Osteocyte (in vitro differentiated cells): ENCODE results near the gene BARX2. TPM values are rescaled to one million over a fixed set of nuclear protein-coding genes. Genes with fewer than 3 reads are reported as not detected.

Source experiments
- DNase-seq: peaks from one replicate; pipeline ENCODE4 v3.0.0; 2021; ENCODE audit warnings: mixed read lengths; ENCODE audit not compliant: unreplicated experiment; ENCODE audit errors: extremely low spot score
- H3K27ac Mint-ChIP-seq: one replicate; pipeline ENCODE4 v1.8.0; 2021; ENCODE audit warnings: mild to moderate bottlenecking, mixed read lengths; ENCODE audit not compliant: unreplicated experiment
- H3K27me3 Mint-ChIP-seq: one replicate; pipeline ENCODE4 v1.8.0; 2021; ENCODE audit warnings: mixed read lengths; ENCODE audit not compliant: unreplicated experiment
- H3K36me3 Mint-ChIP-seq: one replicate; pipeline ENCODE4 v1.8.0; 2021; ENCODE audit warnings: mixed read lengths; ENCODE audit not compliant: unreplicated experiment
- H3K4me1 Mint-ChIP-seq: one replicate; pipeline ENCODE4 v1.8.0; 2021; ENCODE audit warnings: mixed read lengths; ENCODE audit not compliant: unreplicated experiment
- H3K4me3 Mint-ChIP-seq: one replicate; pipeline ENCODE4 v1.8.0; 2021; ENCODE audit warnings: mild to moderate bottlenecking, moderate library complexity, mixed read lengths; ENCODE audit not compliant: unreplicated experiment
- H3K9me3 Mint-ChIP-seq: one replicate; pipeline ENCODE4 v1.8.0; 2021; ENCODE audit warnings: mixed read lengths; ENCODE audit not compliant: unreplicated experiment
- total RNA-seq: library from RNA; stranded (reverse); gene quantifications from 2 replicates; pipeline ENCODE4 v1.2.1, GENCODE V29; 2021
- TF ChIP-seq, protein P1 (sequence below): fragments of 200-600 bp; sonication (generic); IDR thresholded peaks from 2 replicates; pipeline ENCODE4 v1.5.0; 2021; ENCODE audit warnings: antibody characterized with exemption, mild to moderate bottlenecking, moderate library complexity

BARX2 gene
- total RNA-seq, 1 donor from 2014 or later = not detected

DNA sequence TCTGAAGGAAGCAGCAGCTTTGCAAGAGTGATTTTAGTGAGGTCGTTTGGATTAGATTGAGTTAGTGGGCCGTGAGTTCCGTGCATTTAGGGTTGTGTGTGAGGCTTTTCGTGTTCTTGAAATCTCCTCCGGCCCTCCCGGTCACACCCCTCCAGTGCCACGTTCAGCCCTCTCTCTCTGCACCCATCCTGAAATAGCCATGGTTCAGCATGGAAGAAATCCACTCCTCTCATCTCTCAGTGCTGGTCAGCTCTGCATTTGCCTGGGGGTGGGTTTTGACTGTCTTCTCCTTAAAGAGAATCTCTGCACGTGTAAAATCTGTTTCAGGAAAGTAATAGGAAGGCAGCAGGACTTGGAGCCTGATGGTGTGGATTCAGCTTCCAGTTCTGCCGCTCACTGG is 19.8 kb downstream of the BARX2 start:
- no peak overlapping the region for H3K4me3 Mint-ChIP-seq
- no peaks in the 10 kb centered on the region for H3K4me1 Mint-ChIP-seq
- peaks cover 46% of the 10 kb centered on the region for H3K27me3 Mint-ChIP-seq
- TF ChIP-seq, protein P1, sequence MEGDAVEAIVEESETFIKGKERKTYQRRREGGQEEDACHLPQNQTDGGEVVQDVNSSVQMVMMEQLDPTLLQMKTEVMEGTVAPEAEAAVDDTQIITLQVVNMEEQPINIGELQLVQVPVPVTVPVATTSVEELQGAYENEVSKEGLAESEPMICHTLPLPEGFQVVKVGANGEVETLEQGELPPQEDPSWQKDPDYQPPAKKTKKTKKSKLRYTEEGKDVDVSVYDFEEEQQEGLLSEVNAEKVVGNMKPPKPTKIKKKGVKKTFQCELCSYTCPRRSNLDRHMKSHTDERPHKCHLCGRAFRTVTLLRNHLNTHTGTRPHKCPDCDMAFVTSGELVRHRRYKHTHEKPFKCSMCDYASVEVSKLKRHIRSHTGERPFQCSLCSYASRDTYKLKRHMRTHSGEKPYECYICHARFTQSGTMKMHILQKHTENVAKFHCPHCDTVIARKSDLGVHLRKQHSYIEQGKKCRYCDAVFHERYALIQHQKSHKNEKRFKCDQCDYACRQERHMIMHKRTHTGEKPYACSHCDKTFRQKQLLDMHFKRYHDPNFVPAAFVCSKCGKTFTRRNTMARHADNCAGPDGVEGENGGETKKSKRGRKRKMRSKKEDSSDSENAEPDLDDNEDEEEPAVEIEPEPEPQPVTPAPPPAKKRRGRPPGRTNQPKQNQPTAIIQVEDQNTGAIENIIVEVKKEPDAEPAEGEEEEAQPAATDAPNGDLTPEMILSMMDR = no peak
- H3K27ac Mint-ChIP-seq = no peak overlapping the region
- no peak for DNase-seq
- H3K36me3 Mint-ChIP-seq = no peaks in the 10 kb centered on the region
- peaks cover 6% of the 10 kb centered on the region for H3K9me3 Mint-ChIP-seq

DNA sequence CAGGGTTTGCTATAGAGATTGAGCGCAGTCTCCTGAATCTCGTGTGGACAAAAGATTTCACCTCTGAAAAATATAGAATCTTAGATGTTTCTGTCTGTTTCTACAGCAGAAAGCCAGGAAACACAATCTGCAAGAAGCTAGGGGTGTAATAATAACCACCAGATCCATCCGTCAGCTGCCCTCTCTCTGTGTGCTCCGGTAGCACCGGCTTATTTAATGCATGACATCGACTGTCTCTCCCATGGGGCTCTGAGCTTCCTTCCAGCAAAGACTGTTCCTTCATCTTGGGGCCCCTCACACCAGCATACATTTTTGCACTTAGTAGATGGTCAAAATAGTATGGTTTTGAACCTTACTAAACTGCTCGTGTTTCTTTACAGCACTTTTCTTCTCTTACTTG is 20.2 kb downstream of the BARX2 start:
- TF ChIP-seq, protein P1 = no peak
- H3K27ac Mint-ChIP-seq = no peak overlapping the region
- no peaks in the 10 kb centered on the region for H3K36me3 Mint-ChIP-seq
- no peak for DNase-seq
- no peaks in the 10 kb centered on the region for H3K4me1 Mint-ChIP-seq
- H3K27me3 Mint-ChIP-seq = peaks cover 42% of the 10 kb centered on the region
- no peak overlapping the region for H3K4me3 Mint-ChIP-seq
- H3K9me3 Mint-ChIP-seq = peaks cover 6% of the 10 kb centered on the region

DNA sequence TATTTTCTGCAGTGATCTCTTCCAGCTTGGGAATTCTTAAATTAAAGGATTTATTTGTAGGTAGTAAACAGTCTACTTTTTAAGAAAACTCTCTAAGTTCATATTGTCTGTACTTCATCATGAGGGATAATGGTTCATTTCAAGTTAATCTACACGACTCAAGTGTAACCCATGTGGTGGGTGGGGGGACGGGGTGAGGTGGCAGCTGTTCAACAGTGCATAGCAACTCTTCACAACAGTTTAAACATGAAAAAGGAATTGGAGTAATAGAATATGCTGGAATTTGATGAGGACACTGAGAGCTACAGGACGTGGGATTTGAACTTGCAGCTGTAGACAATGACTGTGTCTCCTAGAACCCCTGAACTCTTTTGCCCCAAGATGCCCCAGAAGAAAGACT is 20.8 kb downstream of the BARX2 start:
- Mint-ChIP-seq H3K9me3 (peaks cover 6% of the 10 kb centered on the region), H3K27ac (no peak overlapping the region), H3K4me3 (no peak overlapping the region), H3K36me3 (no peaks in the 10 kb centered on the region), H3K27me3 (peaks cover 39% of the 10 kb centered on the region), H3K4me1 (no peaks in the 10 kb centered on the region)
- no peak for DNase-seq
- TF ChIP-seq, protein P1 = no peak

DNA sequence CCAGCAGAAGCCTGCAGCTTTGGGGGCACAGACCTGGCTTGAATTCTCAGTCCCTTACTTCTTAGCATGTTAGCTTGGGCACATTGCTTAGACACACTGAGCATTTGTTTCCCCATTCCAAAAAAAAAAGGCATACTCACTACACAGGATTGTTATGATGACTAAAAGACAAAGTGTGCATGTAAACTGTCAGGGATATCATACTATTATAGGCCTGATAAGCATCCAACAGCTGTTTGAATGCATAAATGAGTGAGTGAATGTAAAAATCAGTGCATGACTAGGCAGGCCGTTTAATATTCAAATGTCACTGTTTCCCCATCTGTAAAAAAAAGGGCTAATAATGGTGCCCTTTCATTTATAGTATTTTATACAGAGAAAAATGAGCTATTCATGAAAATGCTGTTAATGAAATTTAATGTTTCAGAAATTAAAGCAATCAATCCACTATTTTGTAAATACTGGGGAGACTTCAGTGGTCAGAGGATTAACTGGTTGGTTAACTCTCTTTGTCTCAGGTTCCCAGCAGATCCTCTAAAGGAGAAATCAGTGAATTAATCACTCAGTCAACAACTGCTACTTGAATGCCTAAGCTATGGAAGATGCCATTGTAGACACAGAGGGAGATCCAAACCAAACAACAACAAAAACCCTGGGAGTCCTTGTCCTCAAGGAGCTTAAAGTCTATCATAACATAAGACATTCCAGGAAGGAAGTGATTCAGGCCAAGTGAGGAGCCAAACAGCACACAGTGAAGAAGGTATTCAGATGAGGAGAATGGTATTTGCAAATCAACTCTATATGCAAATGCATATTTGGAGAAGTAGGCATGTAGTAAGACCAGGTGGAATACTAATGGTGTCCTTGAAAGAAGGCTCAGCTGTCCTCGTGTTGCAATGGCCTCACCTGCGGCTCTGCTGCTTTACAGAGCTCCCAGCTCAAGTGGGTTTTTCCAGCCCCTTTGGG is 26.8 kb downstream of the BARX2 start:
- peaks cover 6% of the 10 kb centered on the region for H3K9me3 Mint-ChIP-seq
- H3K36me3 Mint-ChIP-seq = no peaks in the 10 kb centered on the region
- DNase-seq = no peak
- H3K4me3 Mint-ChIP-seq = no peak overlapping the region
- no peaks in the 10 kb centered on the region for H3K4me1 Mint-ChIP-seq
- TF ChIP-seq, protein P1 = no peak
- H3K27me3 Mint-ChIP-seq = peaks cover 20% of the 10 kb centered on the region
- no peak overlapping the region for H3K27ac Mint-ChIP-seq

DNA sequence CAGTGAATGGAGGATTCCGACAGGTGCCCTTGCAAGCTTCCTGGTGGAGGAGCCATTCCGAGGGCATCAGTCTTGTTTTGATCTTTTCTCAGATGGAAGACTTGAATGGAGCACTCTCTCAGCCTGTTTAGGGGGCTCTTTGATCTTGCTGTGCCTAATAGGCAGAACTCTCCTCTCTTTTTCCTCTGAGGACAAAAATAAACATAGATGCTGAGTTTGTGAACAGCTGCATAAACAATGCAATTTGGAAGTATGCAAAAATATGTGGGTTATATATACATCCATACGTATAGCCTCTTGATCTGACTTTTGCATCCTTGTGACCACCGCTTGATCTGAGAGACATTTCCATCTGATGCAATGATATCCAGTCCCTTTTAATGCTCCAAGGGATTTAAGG is 29.1 kb downstream of the BARX2 start:
- Mint-ChIP-seq H3K4me1 (no peaks in the 10 kb centered on the region), H3K36me3 (no peaks in the 10 kb centered on the region), H3K27ac (no peak overlapping the region), H3K4me3 (no peak overlapping the region), H3K27me3 (peaks cover 13% of the 10 kb centered on the region), H3K9me3 (no peaks in the 10 kb centered on the region)
- no peak for DNase-seq
- TF ChIP-seq, protein P1 = no peak
